Motor neuron (in vitro differentiated cells): ENCODE measurements around the gene CLDN7. TPM values are rescaled to one million over a fixed set of nuclear protein-coding genes. Genes with fewer than 3 reads are reported as not detected.

Experiments used
- ATAC-seq, 8 experiments: fragments of 200-7000 bp; cut with Tn5 transposase; replicated peaks in 6 of 8; 2 replicates each; pipeline ENCODE4 v1.8.0; 2021; ENCODE audit warnings: mild to moderate bottlenecking in 8 of 8, moderate library complexity in 8 of 8
- H3K27ac ChIP-seq, 2 donors: fragments of 250-450 bp; sonication (Bioruptor Pico); 2 replicates each; pipeline ENCODE4 v1.9.0; 2021; ENCODE audit warnings: antibody characterized with exemption in 2 of 2, mild to moderate bottlenecking in 2 of 2, moderate library complexity in 1 of 2
- H3K4me1 ChIP-seq, 2 donors: fragments of 250-450 bp; sonication (Bioruptor Pico); replicated peaks in 1 of 2; 2 replicates each; pipeline ENCODE4 v1.6.1; 2021; ENCODE audit warnings: antibody characterized with exemption in 2 of 2, mild to moderate bottlenecking in 2 of 2, moderate library complexity in 1 of 2
- H3K4me3 ChIP-seq, 5 donors: fragments of 250-450 bp; sonication (Bioruptor Pico); 2 replicates each; pipeline ENCODE4 v1.9.0; 2021; ENCODE audit warnings: antibody characterized with exemption in 5 of 5, mild to moderate bottlenecking in 5 of 5, moderate library complexity in 4 of 5
- WGBS, 10 experiments: fragments of 450-650 bp; shearing (Covaris generic); methylation state at CpG; one replicate each; pipeline ENCODE4 v1.0.0; 2022; 5-methylcytosine and 5-hydroxymethylcytosine counted together
- in situ Hi-C, 9 experiments: fragments of 400-800 bp; cut with MboI; loops; one replicate each; pipeline ENCODE4 v1.15.0; 2021; ENCODE audit warnings: low sequenced_read_pairs in 9 of 9, low pct_unique_long_range_greater_than_20kb in 2 of 9; ENCODE audit not compliant: unreplicated experiment in 9 of 9
- total RNA-seq, 8 experiments: library from RNA; unstranded; fragments of 300-600 nt; gene quantifications; 2 replicates each; pipeline versions ENCODE4 v1.2.3 to v1.2.4, GENCODE V29; 2022

CLDN7 gene, protein sequence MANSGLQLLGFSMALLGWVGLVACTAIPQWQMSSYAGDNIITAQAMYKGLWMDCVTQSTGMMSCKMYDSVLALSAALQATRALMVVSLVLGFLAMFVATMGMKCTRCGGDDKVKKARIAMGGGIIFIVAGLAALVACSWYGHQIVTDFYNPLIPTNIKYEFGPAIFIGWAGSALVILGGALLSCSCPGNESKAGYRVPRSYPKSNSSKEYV
- 1 to 10 TPM in 4 of 8 experiments, under 1 TPM in 4; 0.32 to 3.7 (median 0.99) TPM for total RNA-seq

GRCh38 chr17:7262192-7262934 is at the start of gene CLDN7:
Gene CLDN7, minus strand, starts transcription at chr17:7262478. Its CDS starts 435 bp downstream, at chr17:7262043.
- no peak within 1 kb of the TSS for H3K27ac ChIP-seq
- in situ Hi-C loops = no loop called here
- peaks cover 0 to 19% of the 10 kb centered on the region in 2 donors for H3K4me1 ChIP-seq
- H3K4me3 ChIP-seq = peak within 1 kb of the TSS in 3 of 5 donors; percentile 8 to 21 (median 10)
- WGBS, 10 experiments = 7 to 60% (median 27%) methylated on average over 1 to 17 of the region's 64 CpGs; no CpG with 5 or more reads in 4 of the 10 experiments
- ATAC-seq = no peak

DNA sequence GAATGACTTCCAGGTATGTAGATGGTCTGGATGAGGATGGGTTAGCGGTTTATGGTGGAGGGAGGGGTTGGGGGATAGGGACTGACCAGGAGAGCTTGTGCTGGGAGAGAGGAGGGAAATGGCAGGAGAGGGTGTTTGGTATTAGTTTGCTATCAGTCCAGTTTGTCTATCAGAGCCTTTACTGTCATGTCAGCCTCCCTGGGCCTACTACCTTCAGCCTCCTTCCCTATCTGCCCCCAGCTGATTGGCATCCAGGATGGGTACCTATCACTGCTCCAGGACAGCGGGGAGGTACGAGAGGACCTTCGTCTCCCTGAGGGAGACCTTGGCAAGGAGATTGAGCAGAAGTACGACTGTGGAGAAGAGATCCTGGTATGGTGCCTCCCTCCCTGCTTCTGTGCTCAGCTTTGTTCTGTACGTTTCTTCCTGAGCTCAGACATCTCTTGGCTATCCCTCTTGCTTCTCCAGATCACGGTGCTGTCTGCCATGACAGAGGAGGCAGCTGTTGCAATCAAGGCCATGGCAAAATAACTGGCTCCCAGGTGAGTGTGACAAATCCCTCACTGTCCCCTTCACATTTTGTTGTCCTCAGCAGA is 48.9 kb upstream of the CLDN7 start:
- ATAC-seq = no peak
- WGBS, 10 experiments = 60 to 100% (median 86%) methylated on average over 1 to 5 of the region's 7 CpGs; no CpG with 5 or more reads in 4 of the 10 experiments
- no peak overlapping the region for H3K27ac ChIP-seq
- H3K4me1 ChIP-seq = peaks cover 22 to 24% of the 10 kb centered on the region in 2 donors
- no peak overlapping the region for H3K4me3 ChIP-seq
- in situ Hi-C loops = no loop called here

- ATAC-seq = no peak
- WGBS, 10 experiments = 80 to 100% (median 95%) methylated on average over 1 to 9 of the region's 12 CpGs; no CpG with 5 or more reads in 1 of the 10 experiments
- H3K4me1 ChIP-seq = peaks cover 17 to 22% of the 10 kb centered on the region in 2 donors
- no peak overlapping the region for H3K27ac ChIP-seq
- in situ Hi-C loops = no loop called here
- H3K4me3 ChIP-seq = peak overlapping the region in 1 of 5 donors; percentile 83
Measured at GRCh38 chr17:7309628-7310027, 47.4 kb upstream of the CLDN7 start.

DNA sequence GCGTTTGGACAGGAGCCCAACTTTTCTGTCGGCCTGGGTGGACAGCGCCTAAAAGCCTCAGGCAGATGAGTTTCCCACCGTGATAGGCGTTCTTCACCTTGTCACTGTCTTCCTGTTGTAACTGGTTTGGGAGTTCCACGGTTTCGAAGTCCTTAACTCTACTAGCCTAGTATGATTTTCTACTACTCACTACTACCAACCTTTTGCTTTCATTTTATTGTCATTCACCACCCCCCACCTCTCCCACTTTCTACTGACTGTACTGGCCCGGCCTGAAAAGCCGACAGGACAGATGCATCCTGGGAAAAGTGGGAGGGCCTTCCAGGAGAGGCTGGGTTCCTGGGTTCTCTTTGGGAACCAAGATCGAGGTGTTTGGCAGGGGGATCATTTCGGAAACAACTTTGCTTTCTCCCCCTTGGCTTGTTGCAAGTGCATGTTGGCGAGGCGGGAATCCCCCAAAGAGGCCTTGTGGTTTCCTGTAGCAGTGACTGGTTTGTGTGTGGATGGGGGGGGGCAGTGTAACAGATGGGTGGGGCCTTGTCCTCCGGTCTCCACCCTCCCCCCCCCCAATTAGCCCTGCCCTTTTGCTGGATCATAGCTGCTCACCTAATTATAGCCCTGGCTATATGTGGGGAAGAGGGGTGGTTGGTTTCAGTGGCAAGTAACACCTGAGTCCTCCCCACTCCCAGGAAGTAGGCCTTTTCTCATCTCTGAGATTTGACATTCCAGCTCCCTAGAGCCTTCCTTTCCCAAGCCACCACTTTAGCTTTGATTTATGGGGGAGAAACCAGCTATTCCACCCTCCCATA is 46.6 kb upstream of the CLDN7 start:
- Histone ChIP-seq H3K4me1 (peaks cover 11 to 14% of the 10 kb centered on the region in 2 donors), H3K27ac (peak overlapping the region; percentile 96 to 97), H3K4me3 (peak overlapping the region; percentile 75 to 90 (median 83))
- peak in 3 of 8 experiments; percentile 12 to 19 (median 12) for ATAC-seq
- WGBS, 10 experiments = 0 to 4% (median 0%) methylated on average over 1 to 4 of the region's 14 CpGs; no CpG with 5 or more reads in 3 of the 10 experiments
- in situ Hi-C loops = no loop called here

- Histone ChIP-seq H3K4me1 (peaks cover 9 to 12% of the 10 kb centered on the region in 2 donors), H3K27ac (peak overlapping the region; percentile 96 to 97), H3K4me3 (peak overlapping the region; percentile 75 to 90 (median 83))
- ATAC-seq = peak; percentile 6 to 15 (median 11)
- 0% methylated on average over 1 to 3 of the region's 104 CpGs; no CpG with 5 or more reads in 7 of the 10 experiments for WGBS, 10 experiments
- in situ Hi-C loops = no loop called here
Measured at GRCh38 chr17:7307686-7308624, 45.7 kb upstream of the CLDN7 start.

GRCh38 chr17:7306911-7307685 is 44.8 kb upstream of the CLDN7 start, which contains the start of gene EIF5A:
Gene EIF5A, plus strand, starts transcription at chr17:7307628. Its CDS starts 2,008 bp downstream, at chr17:7309636.
- WGBS, 10 experiments = 0 to 2% (median 0%) methylated on average over 2 to 21 of the region's 64 CpGs; no CpG with 5 or more reads in 2 of the 10 experiments
- in situ Hi-C loops = no loop called here
- Histone ChIP-seq H3K4me1 (peaks cover 9 to 12% of the 10 kb centered on the region in 2 donors), H3K4me3 (peak within 1 kb of the TSS; percentile 75 to 90 (median 83)), H3K27ac (peak within 1 kb of the TSS; percentile 96 to 97)
- ATAC-seq = peak; percentile 66 to 88 (median 84)

DNA sequence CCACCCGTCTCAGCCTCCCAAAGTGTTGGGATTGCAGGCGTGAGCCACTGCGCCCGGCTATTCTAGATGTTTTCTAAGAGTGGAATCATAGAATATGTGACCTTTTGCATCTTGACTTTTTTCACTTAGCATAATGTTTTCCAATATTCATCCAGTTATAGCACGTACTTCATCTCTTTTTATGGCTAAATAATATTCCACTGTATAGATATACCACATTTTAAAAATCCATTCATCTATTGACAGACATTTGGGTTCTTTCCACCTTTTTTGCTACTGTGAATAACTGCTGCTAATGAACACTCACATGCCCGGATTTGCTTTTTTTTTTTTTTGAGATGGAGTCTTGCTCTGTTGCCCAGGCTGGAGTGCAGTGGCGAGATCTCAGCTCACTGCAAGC is 41.9 kb upstream of the CLDN7 start:
- in situ Hi-C loops = no loop called here
- 53 to 100% (median 73%) methylated on average over 1 to 6 of the region's 7 CpGs; no CpG with 5 or more reads in 2 of the 10 experiments for WGBS, 10 experiments
- Histone ChIP-seq H3K4me1 (peaks cover 6 to 7% of the 10 kb centered on the region in 2 donors), H3K27ac (no peak overlapping the region), H3K4me3 (no peak overlapping the region)
- no peak for ATAC-seq

DNA sequence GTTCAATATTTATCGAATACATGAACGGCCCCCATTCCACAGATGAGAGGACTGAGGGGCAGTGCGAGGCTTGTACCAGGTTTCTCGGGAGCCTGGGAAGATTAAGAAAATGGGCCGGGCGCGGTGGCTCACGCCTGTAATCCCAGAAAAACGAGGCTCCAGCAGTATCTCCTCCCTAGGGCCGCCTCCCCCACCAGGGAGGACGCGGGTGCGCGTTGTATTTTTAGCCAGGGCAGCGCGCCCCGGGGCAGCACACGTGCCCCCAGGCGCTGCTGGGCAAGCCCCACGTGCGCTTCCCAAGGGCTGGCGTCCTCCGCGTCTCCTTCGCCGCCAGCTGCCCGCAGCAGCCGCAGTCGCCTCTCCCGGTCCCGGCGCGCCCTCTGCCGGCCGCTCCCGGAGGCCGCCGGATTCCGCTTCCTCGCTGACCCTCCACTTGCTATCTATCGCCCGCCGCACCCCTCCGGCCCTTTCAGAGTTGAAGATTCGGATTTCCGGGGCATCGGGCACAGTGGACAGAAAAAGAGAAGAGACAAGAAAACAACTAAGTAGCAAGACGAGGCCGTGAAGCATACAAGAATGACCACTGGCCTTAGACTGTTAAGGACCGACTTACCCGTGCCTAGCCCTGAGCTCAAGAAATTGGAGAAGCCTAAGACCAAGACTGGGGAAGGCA is 34.0 kb upstream of the CLDN7 start:
- in situ Hi-C loops = loop anchor here in 1 of 9 experiments (25.0 kb wide), 1 partner anchor 259 kb away; the partner anchor contains the start of genes SLC16A11 and SLC16A13
- ATAC-seq = peak; percentile 44 to 90 (median 56)
- H3K4me1 ChIP-seq = peaks cover 5 to 8% of the 10 kb centered on the region in 2 donors
- no peak overlapping the region for H3K27ac ChIP-seq
- peak overlapping the region in 3 of 5 donors; percentile 7 to 15 (median 13) for H3K4me3 ChIP-seq
- WGBS, 10 experiments = 0 to 10% (median 2%) methylated on average over 1 to 17 of the region's 51 CpGs; no CpG with 5 or more reads in 1 of the 10 experiments

- Histone ChIP-seq H3K27ac (no peak overlapping the region), H3K4me3 (peak overlapping the region in 2 of 5 donors; percentile 37 to 41), H3K4me1 (peaks cover 5 to 8% of the 10 kb centered on the region in 2 donors)
- 50 to 85% (median 65%) methylated on average over 5 to 27 of the region's 42 CpGs; no CpG with 5 or more reads in 1 of the 10 experiments for WGBS, 10 experiments
- in situ Hi-C loops = loop anchor here in 1 of 9 experiments (25.0 kb wide), 1 partner anchor 258 kb away; the partner anchor contains the start of genes SLC16A11 and SLC16A13
- ATAC-seq = no peak
Measured at GRCh38 chr17:7295230-7296180, 33.2 kb upstream of the CLDN7 start.
